Measurements from ENCODE around the gene ANKMY1. TPM values are rescaled to one million over a fixed set of nuclear protein-coding genes. Genes with fewer than 3 reads are reported as not detected.

The ANKMY1 gene
- total RNA-seq, 1 experiment from 2014 or later: 5.2 TPM

DNA sequence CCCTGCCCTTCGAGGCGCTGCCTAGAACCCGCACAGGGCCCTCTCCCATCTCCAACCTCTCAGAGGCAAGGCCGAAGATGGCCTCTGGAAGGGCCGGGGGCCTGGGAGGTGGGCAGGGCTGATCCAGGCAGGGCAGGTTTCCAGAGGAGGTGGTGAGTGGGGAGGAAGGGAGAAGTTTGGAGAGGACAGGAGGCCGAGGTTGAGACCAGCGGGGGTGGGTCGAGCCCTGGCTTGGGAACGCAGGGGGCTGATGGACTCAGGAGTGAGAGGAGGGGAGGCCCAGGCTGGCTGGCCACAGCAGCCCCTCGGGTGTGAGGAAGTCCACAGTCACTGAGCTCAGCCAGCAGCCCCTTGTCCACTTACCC, 39.2 kb upstream of the ANKMY1 start:
- DNase-seq (ENCODE audit: low read depth, low spot score): no peak
- in situ Hi-C loops (cut with HindIII; ENCODE audit: low pct_unique_long_range_greater_than_20kb, low sequenced_read_pairs): no loop called here

DNA sequence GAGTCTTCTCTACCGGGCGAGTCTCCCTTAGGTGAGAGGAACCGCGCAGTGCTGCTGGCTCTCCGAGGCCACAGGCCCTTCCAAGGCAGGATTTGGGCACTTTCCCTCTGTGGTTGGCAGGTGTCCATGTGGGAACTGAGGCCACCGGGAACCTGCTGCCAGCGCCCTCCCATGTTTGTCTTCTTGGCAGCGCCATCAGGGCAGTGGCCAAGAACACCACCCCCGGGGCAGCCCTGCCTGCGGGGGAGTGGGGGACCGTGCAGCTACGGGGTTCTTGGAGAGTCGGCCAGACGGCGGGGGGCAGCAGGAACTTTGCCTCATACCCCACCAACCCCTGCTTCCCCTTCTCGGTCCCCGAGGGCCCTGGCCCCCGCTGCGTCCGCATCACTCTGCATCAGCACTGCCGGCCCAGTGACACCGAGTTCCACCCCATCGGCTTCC, 38.7 kb upstream of the ANKMY1 start:
- in situ Hi-C loops (cut with HindIII; ENCODE audit: low pct_unique_long_range_greater_than_20kb, low sequenced_read_pairs): no loop called here

DNA sequence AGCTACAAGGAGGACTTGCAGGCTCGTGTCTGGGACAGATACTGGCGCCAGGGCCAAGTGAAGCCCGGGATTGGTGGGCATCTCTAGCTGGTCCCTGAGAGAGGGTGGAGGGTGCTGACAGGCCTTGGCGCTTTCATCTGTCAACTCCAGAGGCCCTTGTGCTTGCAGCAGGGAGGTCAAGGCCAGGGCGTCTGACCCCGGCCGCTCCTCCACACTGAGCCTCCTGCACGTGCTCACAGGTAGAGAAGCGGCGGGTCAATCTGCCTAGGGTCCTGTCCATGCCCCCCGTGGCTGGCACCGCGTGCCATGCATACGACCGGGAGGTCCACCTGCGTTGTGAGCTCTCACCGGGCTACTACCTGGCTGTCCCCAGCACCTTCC, 38.3 kb upstream of the ANKMY1 start:
- no peak for DNase-seq (ENCODE audit: low read depth, low spot score)
- in situ Hi-C loops (cut with HindIII; ENCODE audit: low pct_unique_long_range_greater_than_20kb, low sequenced_read_pairs): no loop called here

More for the DNA sequence above, 38.7 kb upstream of the ANKMY1 start:
- DNase-seq (ENCODE audit: low read depth, low spot score): no peak

DNA sequence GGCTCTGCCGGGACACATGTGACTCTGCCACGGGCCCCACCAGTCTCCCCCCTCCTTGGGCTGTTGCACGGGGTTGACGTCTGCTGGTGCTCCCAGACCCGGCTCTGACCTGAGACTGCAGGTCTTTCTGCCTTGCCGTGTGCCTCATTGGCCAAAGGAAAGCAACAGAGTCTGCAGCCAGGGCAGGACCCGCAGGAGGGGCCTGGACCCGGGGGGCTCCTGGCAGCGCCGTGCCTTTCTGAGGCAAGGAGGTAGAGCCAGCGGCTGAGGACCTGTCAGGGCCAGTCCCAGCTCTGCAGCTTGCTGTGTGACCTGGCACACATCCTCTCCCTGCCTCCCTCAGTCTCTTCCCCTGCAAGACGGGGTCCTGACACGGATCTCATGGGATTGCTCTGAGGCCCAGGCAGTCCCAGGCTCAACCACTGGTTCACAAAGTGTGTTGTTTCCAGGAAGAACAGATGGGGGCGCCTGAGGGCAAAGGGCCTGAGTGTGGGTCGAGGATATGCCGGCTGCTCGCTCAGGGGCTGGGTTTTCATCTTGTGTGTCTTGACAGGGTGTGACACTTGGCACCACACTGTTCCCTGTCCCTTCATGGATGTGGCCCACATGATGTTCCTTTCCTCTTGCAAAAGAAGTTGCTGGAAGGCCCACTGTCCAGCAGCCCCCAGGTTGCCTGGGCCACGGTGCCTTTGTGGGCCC, 37.7 kb upstream of the ANKMY1 start:
- in situ Hi-C loops (cut with HindIII; ENCODE audit: low pct_unique_long_range_greater_than_20kb, low sequenced_read_pairs): no loop called here
- peak; percentile 56 for DNase-seq (ENCODE audit: low read depth, low spot score)

DNA sequence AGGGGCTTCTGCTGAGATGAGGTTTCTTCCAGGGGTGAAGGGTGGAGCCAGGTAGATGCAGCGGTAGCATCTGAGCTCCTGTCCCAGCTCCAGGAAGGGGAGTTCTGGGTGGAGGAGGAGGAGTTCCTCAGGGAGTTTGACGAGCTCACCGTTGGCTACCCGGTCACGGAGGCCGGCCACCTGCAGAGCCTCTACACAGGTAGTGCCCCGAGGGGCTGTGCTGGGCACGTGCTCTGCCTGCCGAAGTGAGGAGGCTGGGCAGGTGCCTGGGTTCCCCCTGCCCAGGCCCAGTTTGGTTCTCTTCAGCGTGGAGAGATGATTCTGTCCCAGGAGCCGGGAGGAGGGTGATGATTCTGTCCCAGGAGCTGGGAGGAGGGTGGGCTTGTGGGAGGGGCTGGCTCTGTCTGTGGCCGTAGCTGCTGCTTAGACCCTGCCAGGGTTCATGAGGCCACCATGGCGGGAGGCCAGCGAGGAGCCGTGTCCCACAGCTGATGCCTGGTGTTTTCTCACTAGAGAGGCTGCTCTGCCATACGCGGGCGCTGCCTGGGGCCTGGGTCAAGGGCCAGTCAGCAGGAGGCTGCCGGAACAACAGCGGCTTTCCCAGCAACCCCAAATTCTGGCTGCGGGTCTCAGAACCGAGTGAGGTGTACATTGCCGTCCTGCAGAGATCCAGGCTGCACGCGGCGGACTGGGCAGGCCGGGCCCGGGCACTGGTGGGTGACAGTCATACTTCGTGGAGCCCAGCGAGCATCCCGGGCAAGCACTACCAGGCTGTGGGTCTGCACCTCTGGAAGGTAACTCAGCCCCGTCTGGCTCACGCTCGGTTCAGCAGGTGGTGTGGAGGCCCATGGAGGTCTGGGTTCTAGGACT, 37.0 kb upstream of the ANKMY1 start:
- in situ Hi-C loops (cut with HindIII; ENCODE audit: low pct_unique_long_range_greater_than_20kb, low sequenced_read_pairs): no loop called here
- DNase-seq (ENCODE audit: low read depth, low spot score): no peak

DNA sequence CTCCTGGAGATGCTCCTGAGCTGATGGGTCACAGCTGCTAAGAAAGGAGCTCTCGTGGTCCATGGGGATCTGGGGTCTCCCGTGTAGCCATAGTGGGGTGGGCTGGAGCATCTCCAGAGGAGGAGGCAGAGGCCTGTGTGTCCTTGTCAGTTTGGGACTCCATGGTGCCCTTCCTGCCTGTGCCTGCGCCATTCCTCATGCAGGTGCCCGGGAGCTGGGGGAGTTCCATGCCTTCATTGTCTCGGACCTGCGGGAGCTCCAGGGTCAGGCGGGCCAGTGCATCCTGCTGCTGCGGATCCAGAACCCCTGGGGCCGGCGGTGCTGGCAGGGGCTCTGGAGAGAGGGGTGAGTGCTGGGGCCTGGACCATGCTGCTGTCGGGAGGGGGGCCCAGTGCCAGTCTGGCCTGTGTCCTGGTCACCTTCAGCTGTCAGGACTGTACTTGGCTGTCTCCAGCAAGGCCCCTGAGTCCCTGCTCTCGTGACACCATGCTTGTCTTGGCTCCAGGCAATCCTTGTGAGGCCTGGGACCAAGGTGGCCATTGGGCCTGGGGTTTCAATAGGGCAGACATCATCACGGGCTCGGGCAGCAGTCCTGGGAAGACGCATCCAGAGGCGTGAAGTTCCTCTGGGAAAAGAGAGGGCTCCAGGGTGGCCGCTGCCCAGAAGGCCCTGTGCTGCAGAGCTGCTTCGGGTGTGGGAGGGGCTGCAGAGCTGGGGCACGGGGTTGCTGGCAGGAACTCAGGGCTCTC, 36.1 kb upstream of the ANKMY1 start:
- in situ Hi-C loops (cut with HindIII; ENCODE audit: low pct_unique_long_range_greater_than_20kb, low sequenced_read_pairs): no loop called here
- DNase-seq (ENCODE audit: low read depth, low spot score): no peak

DNA sequence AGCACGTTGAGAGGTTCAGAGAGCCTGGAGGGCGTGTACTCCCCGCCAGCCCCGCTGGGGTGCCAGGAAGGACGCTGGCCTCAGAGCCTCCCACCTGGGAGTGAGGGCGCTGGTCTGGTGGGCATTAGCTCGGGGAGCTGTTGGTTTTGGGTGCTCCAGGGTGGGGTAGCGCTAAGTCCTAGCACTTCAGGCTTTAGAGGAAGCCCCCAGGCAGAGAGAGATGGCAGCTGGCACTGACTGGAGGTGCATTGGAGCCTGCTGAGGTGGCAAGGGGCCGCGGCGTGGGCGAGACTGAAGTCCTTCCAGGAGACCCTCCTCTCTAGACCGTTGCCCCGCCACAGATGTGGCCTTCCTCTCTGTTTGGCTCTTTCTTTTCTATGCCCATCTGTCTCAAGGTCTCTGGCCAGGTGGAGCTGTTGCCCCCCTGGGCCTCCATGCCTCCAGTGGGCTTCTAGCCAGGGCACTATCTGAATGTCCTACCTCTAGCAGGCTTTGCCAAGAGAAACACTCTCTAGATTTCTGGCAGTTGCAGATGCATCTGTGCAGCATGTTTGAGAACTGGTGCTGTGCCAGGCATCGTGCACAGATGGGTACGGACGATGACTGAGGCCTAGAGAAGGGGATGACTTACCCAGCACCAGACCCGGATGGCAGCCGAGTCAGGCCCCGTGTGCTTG, 35.4 kb upstream of the ANKMY1 start:
- no peak for DNase-seq (ENCODE audit: low read depth, low spot score)
- in situ Hi-C loops (cut with HindIII; ENCODE audit: low pct_unique_long_range_greater_than_20kb, low sequenced_read_pairs): no loop called here

DNA sequence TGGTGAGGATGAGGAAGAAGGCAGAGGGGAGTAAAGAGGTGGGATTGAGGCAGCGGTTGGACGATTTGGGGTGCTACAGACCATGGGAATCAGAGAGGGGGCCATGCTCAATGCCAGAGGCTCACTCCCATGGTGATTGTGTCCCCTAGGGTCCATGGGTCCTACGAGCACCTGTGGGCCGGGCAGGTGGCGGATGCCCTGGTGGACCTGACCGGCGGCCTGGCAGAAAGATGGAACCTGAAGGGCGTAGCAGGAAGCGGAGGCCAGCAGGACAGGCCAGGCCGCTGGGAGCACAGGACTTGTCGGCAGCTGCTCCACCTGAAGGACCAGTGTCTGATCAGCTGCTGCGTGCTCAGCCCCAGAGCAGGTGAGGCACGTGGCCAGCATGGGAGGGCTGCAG, 34.0 kb upstream of the ANKMY1 start:
- DNase-seq (ENCODE audit: low read depth, low spot score): no peak
- in situ Hi-C loops (cut with HindIII; ENCODE audit: low pct_unique_long_range_greater_than_20kb, low sequenced_read_pairs): no loop called here

DNA sequence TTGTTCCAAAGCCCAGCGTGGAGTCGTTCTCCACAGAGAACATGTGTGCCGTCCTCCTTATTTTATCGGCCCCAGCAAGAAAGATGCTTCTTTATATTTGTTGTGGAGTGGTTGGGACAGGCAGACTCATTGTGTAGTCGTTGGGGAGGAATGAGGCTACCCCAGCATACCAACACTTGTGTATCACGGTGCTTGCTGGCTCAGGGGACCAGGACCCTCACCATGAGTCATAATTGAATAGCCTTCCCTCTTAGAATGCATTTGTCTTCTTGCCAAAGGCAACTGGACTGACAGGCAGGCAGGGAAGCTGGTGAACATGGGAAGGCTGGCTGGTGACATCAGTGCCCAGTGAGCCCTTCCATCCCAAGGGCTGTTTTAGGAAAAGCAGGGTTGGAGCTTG, 33.4 kb upstream of the ANKMY1 start:
- in situ Hi-C loops (cut with HindIII; ENCODE audit: low pct_unique_long_range_greater_than_20kb, low sequenced_read_pairs): no loop called here
- DNase-seq (ENCODE audit: low read depth, low spot score): no peak

DNA sequence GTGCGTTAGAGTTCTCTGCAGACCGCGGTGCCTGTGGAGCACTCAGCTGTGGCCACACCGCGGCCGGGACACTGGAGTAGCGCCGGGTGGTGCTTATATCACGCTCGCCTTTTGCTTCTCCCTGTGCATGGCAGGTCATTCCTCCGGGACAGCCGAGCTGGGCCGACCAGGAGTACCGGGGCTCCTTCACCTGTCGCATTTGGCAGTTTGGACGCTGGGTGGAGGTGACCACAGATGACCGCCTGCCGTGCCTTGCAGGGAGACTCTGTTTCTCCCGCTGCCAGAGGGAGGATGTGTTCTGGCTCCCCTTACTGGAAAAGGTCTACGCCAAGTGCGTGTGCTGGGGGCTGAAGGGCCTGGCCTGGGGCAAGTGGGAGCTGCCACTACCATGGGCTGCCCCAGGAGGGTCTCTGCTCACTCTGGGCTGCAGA, 32.9 kb upstream of the ANKMY1 start:
- DNase-seq (ENCODE audit: low read depth, low spot score): no peak
- in situ Hi-C loops (cut with HindIII; ENCODE audit: low pct_unique_long_range_greater_than_20kb, low sequenced_read_pairs): no loop called here

DNA sequence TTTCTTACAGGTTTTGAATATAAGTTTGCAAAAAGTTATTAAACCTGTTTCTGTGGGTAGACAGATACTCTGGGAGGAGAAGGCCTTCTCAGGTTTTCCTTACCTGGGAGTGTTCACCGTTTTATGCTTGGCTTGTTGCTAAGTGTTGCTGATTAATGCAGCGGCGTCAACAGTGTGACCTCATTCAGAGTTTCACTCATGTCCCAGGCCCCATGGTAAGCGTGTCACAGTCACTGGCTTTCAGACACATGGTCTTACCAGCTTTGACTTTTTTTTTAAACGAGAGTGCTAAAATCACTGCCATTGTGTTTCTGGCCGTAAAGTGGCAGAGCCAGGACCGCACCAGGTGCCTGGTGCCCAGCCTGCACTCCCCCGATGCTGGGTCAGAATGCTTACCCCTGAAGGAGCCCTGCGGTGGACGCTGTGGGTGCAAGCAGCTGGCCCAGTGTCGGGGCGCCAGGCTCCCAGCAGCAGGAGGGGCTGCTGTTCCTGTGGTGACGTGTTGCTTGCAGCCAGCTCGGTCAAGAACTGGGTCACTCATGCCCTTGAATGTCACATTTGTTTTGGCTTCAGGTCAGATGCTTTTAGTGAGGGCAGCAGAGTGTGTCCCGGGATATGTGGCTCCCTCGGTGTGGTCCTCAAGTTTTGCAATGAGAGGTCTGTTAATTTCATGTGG, 32.2 kb upstream of the ANKMY1 start:
- in situ Hi-C loops (cut with HindIII; ENCODE audit: low pct_unique_long_range_greater_than_20kb, low sequenced_read_pairs): no loop called here

DNA sequence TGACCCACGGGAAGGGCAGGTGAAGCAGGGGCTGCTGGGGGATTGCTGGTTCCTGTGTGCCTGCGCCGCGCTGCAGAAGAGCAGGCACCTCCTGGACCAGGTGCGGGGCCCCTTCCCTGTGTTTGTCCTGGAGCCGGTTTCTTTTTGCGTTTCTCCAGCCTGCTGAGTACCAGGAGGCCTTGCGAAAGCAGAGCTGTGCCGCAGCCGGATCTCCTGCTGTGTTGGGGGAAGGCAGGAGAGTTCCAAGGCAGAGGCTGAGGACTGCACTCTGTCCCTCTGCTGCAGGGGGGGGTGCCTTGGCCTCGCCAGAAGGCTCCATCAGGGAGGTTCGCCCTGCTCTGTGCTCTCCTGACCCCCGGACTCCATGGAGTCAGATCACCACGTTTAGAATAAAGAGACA, 31.6 kb upstream of the ANKMY1 start:
- in situ Hi-C loops (cut with HindIII; ENCODE audit: low pct_unique_long_range_greater_than_20kb, low sequenced_read_pairs): no loop called here
- no peak for DNase-seq (ENCODE audit: low read depth, low spot score)

More for the DNA sequence above, 32.2 kb upstream of the ANKMY1 start:
- DNase-seq (ENCODE audit: low read depth, low spot score): no peak

DNA sequence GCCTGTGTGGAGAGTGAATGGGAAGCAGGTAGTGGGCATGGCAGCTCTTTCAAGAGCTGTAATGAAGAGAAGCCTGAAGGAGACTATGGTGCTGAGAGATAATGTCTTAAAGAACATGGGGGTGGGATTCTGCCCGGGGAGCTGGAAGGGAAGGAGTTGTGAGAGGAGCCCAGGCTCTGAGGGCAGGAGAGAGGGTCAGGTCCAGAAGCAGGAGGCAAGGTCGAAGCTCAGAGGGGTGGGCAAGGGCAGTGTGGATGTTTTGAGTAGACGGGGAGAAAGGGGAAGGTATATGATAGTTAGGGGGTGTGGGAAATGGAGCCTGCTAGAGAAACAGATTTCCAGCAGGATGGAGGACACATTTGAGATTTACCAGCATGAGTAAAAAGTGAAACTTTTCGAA, 30.9 kb upstream of the ANKMY1 start:
- in situ Hi-C loops (cut with HindIII; ENCODE audit: low pct_unique_long_range_greater_than_20kb, low sequenced_read_pairs): no loop called here
- DNase-seq (ENCODE audit: low read depth, low spot score): no peak

DNA sequence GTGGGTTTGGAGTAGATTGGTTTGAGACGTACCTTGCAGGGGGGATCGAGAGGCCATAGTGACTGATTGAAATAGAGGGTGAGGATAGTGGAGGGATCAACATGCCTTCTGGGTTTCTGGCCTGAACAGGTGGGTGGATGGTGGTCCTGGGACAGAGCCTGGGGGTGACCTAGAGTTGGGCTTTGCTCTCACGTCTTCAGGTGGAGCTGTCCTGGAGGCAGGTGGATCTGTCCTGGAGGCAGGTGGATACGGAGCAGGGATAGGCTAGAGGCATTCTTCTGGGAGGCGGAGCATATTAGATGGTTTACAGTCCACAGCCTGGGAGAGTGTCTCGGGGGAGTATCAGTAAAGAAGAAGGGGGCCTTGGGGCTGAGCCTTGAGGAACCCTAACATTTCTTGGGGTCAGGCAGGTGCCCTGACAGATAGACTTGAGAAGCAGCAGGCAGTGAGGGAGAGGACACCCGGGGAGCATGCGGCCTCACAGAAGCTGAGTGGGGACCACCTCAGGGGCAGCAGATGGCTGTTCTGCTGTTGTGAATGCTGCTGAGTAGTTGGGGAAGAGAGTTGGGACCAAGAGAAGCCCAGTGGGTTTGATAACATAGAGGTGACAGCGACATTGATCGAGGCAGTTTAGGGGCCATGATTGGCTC, 30.3 kb upstream of the ANKMY1 start:
- in situ Hi-C loops (cut with HindIII; ENCODE audit: low pct_unique_long_range_greater_than_20kb, low sequenced_read_pairs): no loop called here
- DNase-seq (ENCODE audit: low read depth, low spot score): no peak

DNA sequence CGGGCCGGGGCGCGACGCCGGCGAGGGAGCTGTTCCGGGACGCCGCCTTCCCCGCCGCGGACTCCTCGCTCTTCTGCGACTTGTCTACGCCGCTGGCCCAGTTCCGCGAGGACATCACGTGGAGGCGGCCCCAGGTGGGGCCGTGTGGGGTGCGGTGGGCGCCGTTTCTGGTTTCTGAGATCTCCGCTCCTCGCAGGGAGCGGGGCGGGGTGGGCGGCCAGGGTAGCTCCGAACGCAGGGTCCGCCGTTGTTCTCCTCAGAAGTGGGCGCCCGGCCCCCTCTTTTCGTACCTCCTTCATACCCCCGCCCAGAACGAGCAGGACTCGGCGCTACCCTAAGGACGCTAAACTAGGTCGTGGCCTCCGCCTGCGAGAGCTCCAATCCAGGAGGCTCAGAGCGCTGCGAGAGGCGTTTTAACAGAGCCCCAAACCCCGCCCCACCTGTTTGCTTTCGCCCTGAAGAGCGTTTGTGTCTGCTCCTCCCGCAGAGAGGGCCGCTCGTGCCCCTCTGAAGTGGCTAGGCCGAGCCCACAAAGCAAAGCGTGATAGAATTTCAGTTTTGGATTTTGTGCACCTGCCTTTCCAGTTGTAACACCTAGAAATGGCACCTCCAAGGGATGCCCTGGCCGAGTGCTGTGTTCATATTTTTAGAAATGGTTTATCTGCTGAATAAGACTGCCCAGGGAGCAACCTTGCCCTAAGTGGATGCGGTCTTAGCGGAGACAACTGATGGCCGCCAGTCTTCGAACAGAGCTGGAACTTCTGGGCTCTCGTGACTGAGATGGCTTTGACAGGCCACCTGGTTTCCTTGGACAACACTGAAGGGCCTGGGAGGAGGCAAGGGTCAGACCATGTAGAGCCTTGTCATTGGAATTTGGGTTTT, 29.4 kb upstream of the ANKMY1 start:
- in situ Hi-C loops (cut with HindIII; ENCODE audit: low pct_unique_long_range_greater_than_20kb, low sequenced_read_pairs): no loop called here
- DNase-seq (ENCODE audit: low read depth, low spot score): peak; percentile 22
